Measurements from ENCODE around the gene NPC1L1.

The NPC1L1 gene

DNA sequence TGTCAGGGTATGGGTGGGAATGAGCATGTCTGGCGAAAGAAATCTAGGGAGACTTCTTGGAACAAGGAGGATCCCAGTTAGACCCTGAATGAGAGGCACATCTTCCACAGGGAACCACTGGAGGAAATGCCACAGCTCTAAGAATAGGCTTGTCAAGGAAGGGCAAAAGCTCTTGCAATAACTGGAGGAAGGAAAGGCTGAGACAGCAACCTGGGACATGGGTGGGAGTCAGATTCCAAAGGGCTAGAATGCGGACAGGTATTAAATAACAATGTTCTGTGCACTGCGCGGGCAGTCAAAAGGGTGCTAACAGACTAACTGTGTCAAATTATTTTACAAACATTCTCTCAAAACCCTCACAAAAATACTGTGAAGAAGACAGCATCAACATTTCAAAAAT, 55.1 kb downstream of the NPC1L1 start:
- no peaks in the 10 kb centered on the region for H3K9me3 ChIP-seq (ENCODE audit: control insufficient read depth, insufficient read depth, low read depth, low read length)
- H3K36me3 ChIP-seq (ENCODE audit: control insufficient read depth in 2 of 2, insufficient read depth in 1 of 2, low read length in 2 of 2) = peaks cover 40 to 54% of the 10 kb centered on the region in 2 experiments
- no peak overlapping the region for H3K27ac ChIP-seq (ENCODE audit: extremely low read depth, low read depth, low read length)
- H3K4me3 ChIP-seq (ENCODE audit: low read depth, low read length) = no peak overlapping the region
- peaks cover 3% of the 10 kb centered on the region; the same call in 1 of the 2 replicates for H3K4me1 ChIP-seq (ENCODE audit: control insufficient read depth, insufficient read depth, low read length)
- TF ChIP-seq KLF10 (tag by site-specific recombination; IDR thresholded peaks at IDR 0.05) (no peak), ZBTB17 (tag by site-specific recombination; IDR thresholded peaks at IDR 0.05) (no peak), ZBTB20 (tag by site-specific recombination; IDR thresholded peaks at IDR 0.05) (no peak), SALL2 (tag by site-specific recombination; IDR thresholded peaks at IDR 0.05; ENCODE audit: borderline replicate concordance) (no peak), ZNF561 (tag by site-specific recombination; IDR thresholded peaks at IDR 0.05; ENCODE audit: borderline replicate concordance) (no peak), ZNF621 (tag by site-specific recombination; IDR thresholded peaks at IDR 0.05) (no peak), ZNF747 (tag by site-specific recombination; IDR thresholded peaks at IDR 0.05) (no peak), ZNF292 (tag by site-specific recombination; IDR thresholded peaks at IDR 0.05; ENCODE audit: borderline replicate concordance, low read depth) (no peak), ZBTB48 (tag by site-specific recombination; IDR thresholded peaks at IDR 0.05) (no peak), ZNF76 (tag by site-specific recombination; IDR thresholded peaks at IDR 0.05; ENCODE audit: borderline replicate concordance, low read depth) (no peak), ZNF707 (tag by site-specific recombination; IDR thresholded peaks at IDR 0.05) (no peak)
- TF ChIP-seq, protein P1, sequence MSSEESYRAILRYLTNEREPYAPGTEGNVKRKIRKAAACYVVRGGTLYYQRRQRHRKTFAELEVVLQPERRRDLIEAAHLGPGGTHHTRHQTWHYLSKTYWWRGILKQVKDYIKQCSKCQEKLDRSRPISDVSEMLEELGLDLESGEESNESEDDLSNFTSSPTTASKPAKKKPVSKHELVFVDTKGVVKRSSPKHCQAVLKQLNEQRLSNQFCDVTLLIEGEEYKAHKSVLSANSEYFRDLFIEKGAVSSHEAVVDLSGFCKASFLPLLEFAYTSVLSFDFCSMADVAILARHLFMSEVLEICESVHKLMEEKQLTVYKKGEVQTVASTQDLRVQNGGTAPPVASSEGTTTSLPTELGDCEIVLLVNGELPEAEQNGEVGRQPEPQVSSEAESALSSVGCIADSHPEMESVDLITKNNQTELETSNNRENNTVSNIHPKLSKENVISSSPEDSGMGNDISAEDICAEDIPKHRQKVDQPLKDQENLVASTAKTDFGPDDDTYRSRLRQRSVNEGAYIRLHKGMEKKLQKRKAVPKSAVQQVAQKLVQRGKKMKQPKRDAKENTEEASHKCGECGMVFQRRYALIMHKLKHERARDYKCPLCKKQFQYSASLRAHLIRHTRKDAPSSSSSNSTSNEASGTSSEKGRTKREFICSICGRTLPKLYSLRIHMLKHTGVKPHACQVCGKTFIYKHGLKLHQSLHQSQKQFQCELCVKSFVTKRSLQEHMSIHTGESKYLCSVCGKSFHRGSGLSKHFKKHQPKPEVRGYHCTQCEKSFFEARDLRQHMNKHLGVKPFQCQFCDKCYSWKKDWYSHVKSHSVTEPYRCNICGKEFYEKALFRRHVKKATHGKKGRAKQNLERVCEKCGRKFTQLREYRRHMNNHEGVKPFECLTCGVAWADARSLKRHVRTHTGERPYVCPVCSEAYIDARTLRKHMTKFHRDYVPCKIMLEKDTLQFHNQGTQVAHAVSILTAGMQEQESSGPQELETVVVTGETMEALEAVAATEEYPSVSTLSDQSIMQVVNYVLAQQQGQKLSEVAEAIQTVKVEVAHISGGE (tag by site-specific recombination; conservative IDR thresholded peaks at IDR 0.05; ENCODE audit: low read depth) = no peak
- TF ChIP-seq, protein P2, sequence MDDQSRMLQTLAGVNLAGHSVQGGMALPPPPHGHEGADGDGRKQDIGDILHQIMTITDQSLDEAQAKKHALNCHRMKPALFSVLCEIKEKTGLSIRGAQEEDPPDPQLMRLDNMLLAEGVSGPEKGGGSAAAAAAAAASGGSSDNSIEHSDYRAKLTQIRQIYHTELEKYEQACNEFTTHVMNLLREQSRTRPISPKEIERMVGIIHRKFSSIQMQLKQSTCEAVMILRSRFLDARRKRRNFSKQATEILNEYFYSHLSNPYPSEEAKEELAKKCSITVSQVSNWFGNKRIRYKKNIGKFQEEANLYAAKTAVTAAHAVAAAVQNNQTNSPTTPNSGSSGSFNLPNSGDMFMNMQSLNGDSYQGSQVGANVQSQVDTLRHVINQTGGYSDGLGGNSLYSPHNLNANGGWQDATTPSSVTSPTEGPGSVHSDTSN (CRISPR knock-in tag; IDR thresholded peaks at IDR 0.05) = no peak
- POLR2A ChIA-PET = interaction anchor here (1.4 kb wide), 1 partner anchor 20 kb away, joined by 3 read pairs; no protein-coding TSS in a partner anchor
- CTCF ChIA-PET = interaction anchor here (1.0 to 2.1 kb wide), 2 partner anchors 8 to 245 kb away, joined by 5 to 6 read pairs; no protein-coding TSS in a partner anchor

DNA sequence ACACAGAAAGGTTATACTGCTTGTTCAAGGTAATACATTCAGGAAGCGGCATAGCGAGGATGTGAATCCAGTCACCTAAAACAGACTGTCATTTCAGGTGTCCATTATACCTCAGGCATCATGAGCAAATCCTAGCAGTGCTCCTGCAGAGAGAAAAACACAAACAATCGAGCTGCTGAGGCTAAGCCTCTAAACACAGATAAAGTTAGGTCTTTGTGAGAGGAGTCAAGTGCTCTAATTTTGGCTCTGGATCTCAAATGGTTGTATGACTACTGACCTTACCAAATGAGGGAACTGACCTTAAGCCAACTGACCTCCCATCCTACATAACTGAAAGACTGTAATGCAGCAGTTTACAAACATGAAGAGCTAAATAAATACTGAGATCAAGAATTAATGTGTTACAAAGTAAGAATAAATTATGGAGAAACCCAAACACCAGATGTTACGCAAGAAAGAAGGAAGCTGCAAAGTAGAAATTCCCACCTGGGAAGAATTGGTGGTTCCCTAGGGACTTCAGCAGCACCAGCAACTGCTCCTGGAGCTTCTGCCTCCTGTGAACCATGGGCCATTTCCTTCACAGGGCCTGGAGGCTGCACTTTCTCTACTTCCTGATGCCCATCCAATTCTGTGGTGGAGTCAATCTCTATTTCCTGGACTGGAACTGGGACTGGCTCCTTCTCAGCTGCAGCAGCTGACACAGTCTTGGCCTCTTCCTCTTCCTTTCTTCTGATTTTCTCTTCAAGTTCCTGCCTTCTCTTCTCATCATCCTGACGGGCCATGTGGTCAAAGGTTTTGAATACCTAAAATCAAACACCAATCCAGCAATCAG, 56.4 kb downstream of the NPC1L1 start:
- TF ChIP-seq ZNF610 (tag by site-specific recombination; IDR thresholded peaks at IDR 0.05; ENCODE audit: borderline replicate concordance) (no peak), ZNF221 (tag by site-specific recombination; IDR thresholded peaks at IDR 0.05; ENCODE audit: borderline replicate concordance) (no peak), ZBTB48 (tag by site-specific recombination; IDR thresholded peaks at IDR 0.05) (no peak), TCF7L2 (IDR thresholded peaks at IDR 0.05; ENCODE audit: borderline replicate concordance, low read depth, low read length) (no peak), ZNF394 (tag by site-specific recombination; IDR thresholded peaks at IDR 0.05; ENCODE audit: borderline replicate concordance) (no peak), SP2 (tag by site-specific recombination; IDR thresholded peaks at IDR 0.05) (no peak), WT1 (tag by site-specific recombination; IDR thresholded peaks at IDR 0.05) (no peak), ZNF324 (tag by site-specific recombination; IDR thresholded peaks at IDR 0.05) (no peak), ZNF23 (tag by site-specific recombination; IDR thresholded peaks at IDR 0.05; ENCODE audit: borderline replicate concordance) (no peak), ZNF776 (tag by site-specific recombination; IDR thresholded peaks at IDR 0.05; ENCODE audit: borderline replicate concordance) (no peak), ZNF169 (tag by site-specific recombination; IDR thresholded peaks at IDR 0.05) (no peak), ZNF426 (tag by site-specific recombination; IDR thresholded peaks at IDR 0.05) (no peak), ZNF747 (tag by site-specific recombination; IDR thresholded peaks at IDR 0.05) (no peak)
- TF ChIP-seq, protein P3, sequence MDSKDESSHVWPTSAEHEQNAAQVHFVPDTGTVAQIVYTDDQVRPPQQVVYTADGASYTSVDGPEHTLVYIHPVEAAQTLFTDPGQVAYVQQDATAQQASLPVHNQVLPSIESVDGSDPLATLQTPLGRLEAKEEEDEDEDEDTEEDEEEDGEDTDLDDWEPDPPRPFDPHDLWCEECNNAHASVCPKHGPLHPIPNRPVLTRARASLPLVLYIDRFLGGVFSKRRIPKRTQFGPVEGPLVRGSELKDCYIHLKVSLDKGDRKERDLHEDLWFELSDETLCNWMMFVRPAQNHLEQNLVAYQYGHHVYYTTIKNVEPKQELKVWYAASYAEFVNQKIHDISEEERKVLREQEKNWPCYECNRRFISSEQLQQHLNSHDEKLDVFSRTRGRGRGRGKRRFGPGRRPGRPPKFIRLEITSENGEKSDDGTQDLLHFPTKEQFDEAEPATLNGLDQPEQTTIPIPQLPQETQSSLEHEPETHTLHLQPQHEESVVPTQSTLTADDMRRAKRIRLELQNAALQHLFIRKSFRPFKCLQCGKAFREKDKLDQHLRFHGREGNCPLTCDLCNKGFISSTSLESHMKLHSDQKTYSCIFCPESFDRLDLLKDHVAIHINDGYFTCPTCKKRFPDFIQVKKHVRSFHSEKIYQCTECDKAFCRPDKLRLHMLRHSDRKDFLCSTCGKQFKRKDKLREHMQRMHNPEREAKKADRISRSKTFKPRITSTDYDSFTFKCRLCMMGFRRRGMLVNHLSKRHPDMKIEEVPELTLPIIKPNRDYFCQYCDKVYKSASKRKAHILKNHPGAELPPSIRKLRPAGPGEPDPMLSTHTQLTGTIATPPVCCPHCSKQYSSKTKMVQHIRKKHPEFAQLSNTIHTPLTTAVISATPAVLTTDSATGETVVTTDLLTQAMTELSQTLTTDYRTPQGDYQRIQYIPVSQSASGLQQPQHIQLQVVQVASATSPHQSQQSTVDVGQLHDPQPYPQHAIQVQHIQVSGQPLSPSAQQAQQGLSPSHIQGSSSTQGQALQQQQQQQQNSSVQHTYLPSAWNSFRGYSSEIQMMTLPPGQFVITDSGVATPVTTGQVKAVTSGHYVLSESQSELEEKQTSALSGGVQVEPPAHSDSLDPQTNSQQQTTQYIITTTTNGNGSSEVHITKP (tag by site-specific recombination; IDR thresholded peaks at IDR 0.05) = no peak
- Histone ChIP-seq H3K9me3 (ENCODE audit: control insufficient read depth, insufficient read depth, low read depth, low read length) (no peaks in the 10 kb centered on the region), H3K4me1 (ENCODE audit: control insufficient read depth, insufficient read depth, low read length) (peaks cover 3% of the 10 kb centered on the region; the same call in 1 of the 2 replicates), H3K36me3 (ENCODE audit: control insufficient read depth in 2 of 2, insufficient read depth in 1 of 2, low read length in 2 of 2) (peaks cover 53 to 63% of the 10 kb centered on the region in 2 experiments), H3K4me3 (ENCODE audit: low read depth, low read length) (no peak overlapping the region), H3K27ac (ENCODE audit: extremely low read depth, low read depth, low read length) (no peak overlapping the region)
- ChIA-PET POLR2A (interaction anchor here (0.8 kb wide), 1 partner anchor 122 kb away, joined by 3 read pairs; no protein-coding TSS in a partner anchor), CTCF (no interaction called here)

Measured in HEK293 (cell line).